ENCODE results near the gene KRT1. TPM values are rescaled to one million over a fixed set of nuclear protein-coding genes. Genes with fewer than 3 reads are reported as not detected.

Gene KRT1
- total RNA-seq (not detected), polyA plus RNA-seq (not detected)
- long read RNA-seq, donor 1: 0 reads
- long read RNA-seq, donor 2: 0 reads
- long read RNA-seq, donor 3: 0 reads

GRCh38 chr12:52680363-52680762 is at the start of gene KRT1:
TSS of gene KRT1 (minus strand) at chr12:52680407. CDS start at chr12:52680348, 59 bp downstream.
- H3K4me1 ChIP-seq (ENCODE audit: insufficient read depth): no peaks in the 10 kb centered on the region
- 82 to 91% (median 83%) methylated on average over 3 of the region's 3 CpGs for WGBS, 3 donors
- no peaks in the 10 kb centered on the region for H3K9me3 ChIP-seq
- H3K27ac ChIP-seq: no peak within 1 kb of the TSS
- H3K27me3 ChIP-seq: no peaks in the 10 kb centered on the region
- TF ChIP-seq POLR2A (IDR thresholded peaks at IDR 0.05): no peak
- TF ChIP-seq EP300 (IDR thresholded peaks at IDR 0.05): no peak
- no peak for TF ChIP-seq CTCF (IDR thresholded peaks at IDR 0.05)
- intact Hi-C loops (cut with DNase I): no loop called here
- no peak within 1 kb of the TSS for H3K4me3 ChIP-seq
- DNase-seq: no peak
- no peaks in the 10 kb centered on the region for H3K36me3 ChIP-seq

GRCh38 chr12:52729147-52729546 is 48.9 kb upstream of the KRT1 start:
- Histone ChIP-seq H3K27me3 (no peaks in the 10 kb centered on the region), H3K9me3 (no peaks in the 10 kb centered on the region), H3K36me3 (no peaks in the 10 kb centered on the region), H3K4me1 (ENCODE audit: insufficient read depth) (no peaks in the 10 kb centered on the region), H3K27ac (no peak overlapping the region), H3K4me3 (no peak overlapping the region)
- no peak for DNase-seq
- intact Hi-C loops (cut with DNase I): no loop called here
- WGBS, 3 donors: 66 to 75% (median 74%) methylated on average over 9 to 10 of the region's 10 CpGs
- TF ChIP-seq EP300 (IDR thresholded peaks at IDR 0.05): no peak

- 90 to 93% (median 92%) methylated on average over 2 of the region's 2 CpGs for WGBS, 3 donors
- Histone ChIP-seq H3K36me3 (no peaks in the 10 kb centered on the region), H3K9me3 (no peaks in the 10 kb centered on the region), H3K27me3 (no peaks in the 10 kb centered on the region), H3K4me1 (ENCODE audit: insufficient read depth) (no peaks in the 10 kb centered on the region), H3K27ac (no peak overlapping the region), H3K4me3 (no peak overlapping the region)
- TF ChIP-seq POLR2A (IDR thresholded peaks at IDR 0.05) (no peak), EP300 (IDR thresholded peaks at IDR 0.05) (no peak), CTCF (IDR thresholded peaks at IDR 0.05) (no peak)
- intact Hi-C loops (cut with DNase I): no loop called here
- DNase-seq: no peak
These were observed 48.2 kb upstream of the KRT1 start for GRCh38 chr12:52728374-52728773.

GRCh38 chr12:52727037-52727436 is 46.8 kb upstream of the KRT1 start:
- DNase-seq: no peak
- WGBS, 3 donors: 75 to 78% (median 76%) methylated on average over 4 of the region's 4 CpGs
- Histone ChIP-seq H3K36me3 (no peaks in the 10 kb centered on the region), H3K27me3 (no peaks in the 10 kb centered on the region), H3K27ac (no peak overlapping the region), H3K9me3 (no peaks in the 10 kb centered on the region), H3K4me3 (no peak overlapping the region), H3K4me1 (ENCODE audit: insufficient read depth) (no peaks in the 10 kb centered on the region)
- TF ChIP-seq CTCF (IDR thresholded peaks at IDR 0.05) (no peak), EP300 (IDR thresholded peaks at IDR 0.05) (no peak)
- intact Hi-C loops (cut with DNase I): no loop called here

GRCh38 chr12:52726451-52726850 is 46.2 kb upstream of the KRT1 start:
- Histone ChIP-seq H3K9me3 (no peaks in the 10 kb centered on the region), H3K4me3 (no peak overlapping the region), H3K27ac (no peak overlapping the region), H3K27me3 (no peaks in the 10 kb centered on the region), H3K36me3 (no peaks in the 10 kb centered on the region), H3K4me1 (ENCODE audit: insufficient read depth) (no peaks in the 10 kb centered on the region)
- no peak for TF ChIP-seq EP300 (IDR thresholded peaks at IDR 0.05)
- no peak for TF ChIP-seq CTCF (IDR thresholded peaks at IDR 0.05)
- TF ChIP-seq POLR2A (IDR thresholded peaks at IDR 0.05): no peak
- DNase-seq: no peak
- WGBS, 3 donors: 48 to 62% (median 55%) methylated on average over 2 of the region's 2 CpGs
- intact Hi-C loops (cut with DNase I): no loop called here

Measured in ovary (tissue), 10 donors.